Muscle of leg (tissue), 11 donors: ENCODE measurements around the gene DPY19L3. TPM values are rescaled to one million over a fixed set of nuclear protein-coding genes. Genes with fewer than 3 reads are reported as not detected.

Experiments used
- DNase-seq: peaks from one replicate; pipeline ENCODE4 v3.0.0; 2013
- H3K27ac ChIP-seq: one replicate; pipeline ENCODE4 v1.5.1; 2013; ENCODE audit warnings: mild to moderate bottlenecking, low read length, control low read depth
- H3K27me3 ChIP-seq: one replicate; pipeline ENCODE4 v1.6.1; 2013; ENCODE audit warnings: low read length; ENCODE audit not compliant: control insufficient read depth, insufficient read depth
- H3K36me3 ChIP-seq: one replicate; pipeline ENCODE4 v1.6.1; 2013; ENCODE audit warnings: low read length; ENCODE audit not compliant: control insufficient read depth, insufficient read depth
- H3K4me1 ChIP-seq: one replicate; pipeline ENCODE4 v1.6.1; 2013; ENCODE audit warnings: low read length; ENCODE audit not compliant: control insufficient read depth, insufficient read depth
- H3K4me3 ChIP-seq: one replicate; pipeline ENCODE4 v1.5.1; 2013; ENCODE audit warnings: low read length, control low read depth
- H3K9me3 ChIP-seq: replicated peaks from 2 replicates; pipeline ENCODE4 v1.6.1; 2013; ENCODE audit warnings: low read depth, low read length; ENCODE audit not compliant: control insufficient read depth
- WGBS: methylation state at CpG from one replicate; pipeline ENCODE4 v1.1.5; 2013; ENCODE audit warnings: missing lambda C conversion rate; ENCODE audit not compliant: insufficient coverage; 5-methylcytosine and 5-hydroxymethylcytosine counted together
- polyA plus RNA-seq, 8 donors: library from polyadenylated mRNA; unstranded; fragments of 120-200 nt; gene quantifications; one replicate each; pipeline versions ENCODE4 v1.2.1 to v1.2.3, GENCODE V29; 2013; ENCODE audit warnings: inconsistent platforms in 1 of 8, low replicate concordance in 1 of 8; ENCODE audit not compliant: insufficient read length in 8 of 8, insufficient read depth in 1 of 8
- total RNA-seq: library from RNA; stranded (reverse); fragments of 120-200 nt; gene quantifications from one replicate; pipeline ENCODE4 v1.2.4, GENCODE V29; 2013

The DPY19L3 gene
- total and polyA plus RNA-seq, 9 donors: 18.0 to 36.5 (median 25.2) TPM

- no peaks in the 10 kb centered on the region for H3K9me3 ChIP-seq
- H3K27ac ChIP-seq: no peak overlapping the region
- H3K36me3 ChIP-seq: peaks cover 22% of the 10 kb centered on the region
- H3K27me3 ChIP-seq: no peaks in the 10 kb centered on the region
- no peaks in the 10 kb centered on the region for H3K4me1 ChIP-seq
- DNase-seq: no peak
- WGBS: no CpG with 5 or more reads among the region's 3 CpGs
- no peak overlapping the region for H3K4me3 ChIP-seq
Measured at GRCh38 chr19:32460476-32460875, 54.9 kb downstream of the DPY19L3 start.

GRCh38 chr19:32464279-32464678 is 58.7 kb downstream of the DPY19L3 start:
- DNase-seq: peak; percentile 8
- H3K9me3 ChIP-seq: no peaks in the 10 kb centered on the region
- H3K4me1 ChIP-seq: no peaks in the 10 kb centered on the region
- no peak overlapping the region for H3K27ac ChIP-seq
- WGBS: no CpG with 5 or more reads among the region's 2 CpGs
- H3K4me3 ChIP-seq: no peak overlapping the region
- H3K36me3 ChIP-seq: peaks cover 17% of the 10 kb centered on the region
- H3K27me3 ChIP-seq: no peaks in the 10 kb centered on the region

GRCh38 chr19:32465176-32465575 is 59.6 kb downstream of the DPY19L3 start:
- peaks cover 22% of the 10 kb centered on the region for H3K36me3 ChIP-seq
- H3K4me1 ChIP-seq: no peaks in the 10 kb centered on the region
- H3K9me3 ChIP-seq: no peaks in the 10 kb centered on the region
- H3K27me3 ChIP-seq: no peaks in the 10 kb centered on the region
- H3K27ac ChIP-seq: no peak overlapping the region
- H3K4me3 ChIP-seq: no peak overlapping the region
- WGBS: 100% methylated on average over 1 of the region's 2 CpGs
- DNase-seq: no peak

DNA sequence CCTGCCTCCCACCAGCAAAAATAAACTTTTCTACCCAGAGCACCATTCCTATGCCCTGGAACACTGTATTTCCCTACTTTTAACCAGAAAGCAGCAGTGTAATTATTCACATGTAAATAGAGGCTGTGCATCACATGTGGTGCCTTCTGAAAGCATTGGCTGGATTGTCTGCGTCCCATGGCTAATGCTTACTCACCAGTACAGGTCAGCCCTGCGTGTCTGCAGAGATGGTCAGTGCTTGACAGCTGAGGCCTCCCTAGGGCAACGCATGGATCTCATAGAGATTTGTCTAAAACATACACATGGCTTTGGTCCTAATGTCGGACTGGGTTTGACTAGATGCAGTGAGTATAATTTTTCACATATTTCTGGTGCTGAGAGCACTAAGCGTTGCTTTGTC is 64.2 kb downstream of the DPY19L3 start:
- DNase-seq: no peak
- Histone ChIP-seq H3K36me3 (peaks cover 34% of the 10 kb centered on the region), H3K27me3 (no peaks in the 10 kb centered on the region), H3K4me1 (no peaks in the 10 kb centered on the region), H3K9me3 (no peaks in the 10 kb centered on the region), H3K4me3 (no peak overlapping the region), H3K27ac (no peak overlapping the region)
- no CpG with 5 or more reads among the region's 5 CpGs for WGBS

- 57% methylated on average over 5 of the region's 7 CpGs for WGBS
- Histone ChIP-seq H3K27ac (no peak overlapping the region), H3K4me3 (no peak overlapping the region), H3K4me1 (no peaks in the 10 kb centered on the region), H3K9me3 (no peaks in the 10 kb centered on the region), H3K27me3 (no peaks in the 10 kb centered on the region), H3K36me3 (peaks cover 39% of the 10 kb centered on the region)
- peak; percentile 16 for DNase-seq
Measured at GRCh38 chr19:32471095-32471494, 65.5 kb downstream of the DPY19L3 start.

GRCh38 chr19:32471811-32472210 is 66.2 kb downstream of the DPY19L3 start:
- no CpG with 5 or more reads among the region's 7 CpGs for WGBS
- Histone ChIP-seq H3K36me3 (peaks cover 34% of the 10 kb centered on the region), H3K9me3 (no peaks in the 10 kb centered on the region), H3K27me3 (no peaks in the 10 kb centered on the region), H3K4me3 (no peak overlapping the region), H3K4me1 (no peaks in the 10 kb centered on the region), H3K27ac (no peak overlapping the region)
- no peak for DNase-seq

- no peaks in the 10 kb centered on the region for H3K9me3 ChIP-seq
- H3K4me1 ChIP-seq: no peaks in the 10 kb centered on the region
- DNase-seq: no peak
- H3K36me3 ChIP-seq: peaks cover 53% of the 10 kb centered on the region
- no peak overlapping the region for H3K27ac ChIP-seq
- H3K27me3 ChIP-seq: no peaks in the 10 kb centered on the region
- WGBS: 96% methylated on average over 5 of the region's 11 CpGs
- no peak overlapping the region for H3K4me3 ChIP-seq
Measured at GRCh38 chr19:32475141-32476031, 69.8 kb downstream of the DPY19L3 start.

DNA sequence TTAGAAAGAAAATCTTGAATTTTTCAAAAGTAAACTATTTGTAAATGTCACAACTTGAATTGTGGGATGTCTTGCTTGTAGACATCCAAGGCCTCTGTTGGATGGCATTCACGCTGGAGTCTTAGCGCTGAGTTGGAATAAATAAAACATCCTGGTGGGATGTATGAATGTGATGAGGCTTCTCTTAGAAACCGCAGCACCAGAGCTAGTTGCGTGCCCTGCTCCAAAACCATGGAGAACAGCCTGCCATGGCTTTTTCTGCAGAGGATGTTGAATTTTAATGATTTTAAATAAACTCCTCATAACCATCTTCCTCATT is 70.4 kb downstream of the DPY19L3 start:
- WGBS: 80% methylated on average over 2 of the region's 4 CpGs
- Histone ChIP-seq H3K4me3 (no peak overlapping the region), H3K4me1 (no peaks in the 10 kb centered on the region), H3K9me3 (no peaks in the 10 kb centered on the region), H3K27me3 (no peaks in the 10 kb centered on the region), H3K27ac (no peak overlapping the region), H3K36me3 (peaks cover 56% of the 10 kb centered on the region)
- no peak for DNase-seq

- no peak overlapping the region for H3K27ac ChIP-seq
- H3K4me1 ChIP-seq: no peaks in the 10 kb centered on the region
- no peaks in the 10 kb centered on the region for H3K9me3 ChIP-seq
- H3K27me3 ChIP-seq: no peaks in the 10 kb centered on the region
- no peak for DNase-seq
- no peak overlapping the region for H3K4me3 ChIP-seq
- WGBS: 97% methylated on average over 5 of the region's 13 CpGs
- H3K36me3 ChIP-seq: peaks cover 56% of the 10 kb centered on the region
Measured at GRCh38 chr19:32480321-32480720, 74.8 kb downstream of the DPY19L3 start.

- no peak overlapping the region for H3K4me3 ChIP-seq
- DNase-seq: no peak
- H3K27ac ChIP-seq: no peak overlapping the region
- no peaks in the 10 kb centered on the region for H3K4me1 ChIP-seq
- no CpG with 5 or more reads among the region's 4 CpGs for WGBS
- peaks cover 46% of the 10 kb centered on the region for H3K36me3 ChIP-seq
- no peaks in the 10 kb centered on the region for H3K27me3 ChIP-seq
- peaks cover 5% of the 10 kb centered on the region for H3K9me3 ChIP-seq
Measured at GRCh38 chr19:32483574-32483973, 78.0 kb downstream of the DPY19L3 start.
